GM23248 (cell line): Measurements from ENCODE around the gene CCNF. TPM values are rescaled to one million over a fixed set of nuclear protein-coding genes. Genes with fewer than 3 reads are reported as not detected.

ENCODE experiments used
- DNase-seq: peaks from one replicate; pipeline ENCODE4 v3.0.0-alpha.2; 2015
- H2AFZ ChIP-seq: fragments of 200-600 bp; sonication (generic); 2 replicates; pipeline ENCODE4 v1.6.1; 2016; ENCODE audit warnings: antibody characterized with exemption
- H3F3A ChIP-seq: fragments of 200-600 bp; sonication (generic); 2 replicates; pipeline ENCODE4 v1.6.1; 2016; ENCODE audit warnings: mild to moderate bottlenecking, antibody characterized with exemption, mixed run types; ENCODE audit not compliant: insufficient read depth
- H3K27ac ChIP-seq: fragments of 200-600 bp; sonication (generic); 2 replicates; pipeline ENCODE4 v1.5.1; 2016; ENCODE audit warnings: mild to moderate bottlenecking
- H3K27me3 ChIP-seq: fragments of 200-600 bp; sonication (generic); replicated peaks from 2 replicates; pipeline ENCODE4 v1.6.1; 2016; ENCODE audit warnings: mild to moderate bottlenecking; ENCODE audit not compliant: insufficient read depth
- H3K36me3 ChIP-seq: fragments of 200-600 bp; sonication (generic); 2 replicates; pipeline ENCODE4 v1.6.1; 2016; ENCODE audit warnings: low read depth, mild to moderate bottlenecking
- H3K4me1 ChIP-seq: fragments of 200-600 bp; sonication (generic); 2 replicates; pipeline ENCODE4 v1.6.1; 2016; ENCODE audit warnings: mild to moderate bottlenecking; ENCODE audit not compliant: insufficient read depth
- H3K4me2 ChIP-seq: fragments of 200-600 bp; sonication (generic); one replicate; pipeline ENCODE4 v1.6.1; 2016; ENCODE audit warnings: mild to moderate bottlenecking; ENCODE audit not compliant: unreplicated experiment
- H3K4me3 ChIP-seq: fragments of 200-600 bp; sonication (generic); 2 replicates; pipeline ENCODE4 v1.5.1; 2016; ENCODE audit warnings: mild to moderate bottlenecking
- H3K79me2 ChIP-seq: fragments of 200-600 bp; sonication (generic); 2 replicates; pipeline ENCODE4 v1.6.1; 2016; ENCODE audit warnings: mild to moderate bottlenecking; ENCODE audit not compliant: insufficient read depth
- H3K9ac ChIP-seq: fragments of 200-600 bp; sonication (generic); 2 replicates; pipeline ENCODE4 v1.6.1; 2016; ENCODE audit warnings: mild to moderate bottlenecking
- H3K9me2 ChIP-seq: fragments of 200-600 bp; sonication (generic); 2 replicates; pipeline ENCODE4 v1.6.1; 2016; ENCODE audit warnings: mixed run types, mild to moderate bottlenecking, moderate library complexity; ENCODE audit not compliant: insufficient read depth
- H3K9me3 ChIP-seq: fragments of 200-600 bp; sonication (generic); one replicate; pipeline ENCODE4 v1.6.1; 2017; ENCODE audit warnings: low read depth
- H4K20me1 ChIP-seq: fragments of 200-600 bp; sonication (generic); 2 replicates; pipeline ENCODE4 v1.6.0; 2016; ENCODE audit not compliant: insufficient read depth
- EZH2 ChIP-seq: fragments of 200-600 bp; sonication (generic); IDR thresholded peaks from 2 replicates; pipeline ENCODE4 v1.6.1; 2018; ENCODE audit warnings: antibody characterized with exemption, mild to moderate bottlenecking; ENCODE audit not compliant: insufficient read depth, poor library complexity, severe bottlenecking
- EZH2phosphoT487 ChIP-seq: fragments of 200-600 bp; sonication (generic); IDR thresholded peaks from 2 replicates; pipeline ENCODE4 v1.6.1; 2018; ENCODE audit warnings: antibody characterized with exemption, moderate library complexity, mild to moderate bottlenecking, low read depth; ENCODE audit not compliant: insufficient read depth
- WGBS, 2 experiments: methylation state at CpG; one replicate each; pipeline ENCODE4 v1.1.6; 2015 to 2017; ENCODE audit warnings: low lambda C conversion rate in 2 of 2, low coverage in 1 of 2; ENCODE audit errors: missing lambda C conversion rate in 2 of 2; 5-methylcytosine and 5-hydroxymethylcytosine counted together
- in situ Hi-C: fragments of 300-500 bp; cut with MboI; formaldehyde crosslinking; loops from 2 replicates; pipeline ENCODE4 v1.15.0; 2020
- microRNA-seq: library from miRNA; unstranded; fragments of <30 nt; microRNA quantifications from one replicate; pipeline ENCODE4, GENCODE V29; 2016; ENCODE audit warnings: borderline number of aligned reads
- polyA plus RNA-seq: library from polyadenylated mRNA; unstranded; fragments of >200 nt; fragmentation: Nextera tagmentation; extraction: Ambion mirVana; gene quantifications from 2 replicates; pipeline ENCODE4 v1.2.1, GENCODE V29; 2016
- small RNA-seq: library from RNA; depleted of rRNA; stranded (forward); fragments of <200 nt; gene quantifications from one replicate; pipeline ENCODE3, GENCODE V24; 2014; ENCODE audit warnings: low read depth, low replicate concordance
- total RNA-seq: library from RNA; depleted of rRNA; stranded (reverse); fragments of >200 nt; shearing (Covaris generic); gene quantifications from 2 replicates; pipeline ENCODE4 v1.2.3, GENCODE V29; 2014; rRNA removed

Gene CCNF
- total and polyA plus RNA-seq, 2 experiments from 2014 or later, result 9.3 to 11.5 TPM

DNA sequence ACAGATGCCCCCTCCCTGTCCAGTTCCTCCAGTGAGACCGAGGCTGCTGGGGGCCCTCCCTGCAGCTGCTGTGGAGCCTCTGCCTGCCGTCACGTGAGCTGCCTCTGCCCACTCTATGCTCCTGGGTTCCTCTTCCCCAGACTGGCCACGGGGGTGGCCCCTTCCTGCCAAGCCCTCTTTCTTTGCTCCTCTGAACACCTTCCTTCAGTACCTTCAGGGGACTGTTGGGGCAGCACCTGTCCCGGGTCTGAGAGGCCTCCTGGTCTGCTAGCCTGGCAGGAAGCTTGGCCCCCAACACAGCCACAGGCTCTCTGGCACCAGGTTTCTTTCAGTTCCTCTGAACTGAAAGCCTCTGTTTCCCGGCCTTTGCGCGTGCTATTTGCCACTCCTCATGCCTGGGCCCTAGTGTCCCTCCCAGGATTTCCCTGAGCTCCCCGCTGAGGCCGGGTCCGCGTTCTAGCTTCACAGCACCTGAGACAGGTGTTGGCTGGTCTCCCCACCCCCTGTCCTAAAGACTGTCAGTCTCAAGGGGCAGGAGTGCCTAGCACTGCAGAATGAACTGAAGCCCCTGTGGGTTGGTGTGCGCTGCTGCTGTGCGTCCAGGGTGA, 77.9 kb downstream of the CCNF start:
- peaks cover 5% of the 10 kb centered on the region; the same call in 1 of the 2 replicates for H3K4me1 ChIP-seq
- no peak for TF ChIP-seq EZH2phosphoT487
- no peak for TF ChIP-seq EZH2
- H3K9me3 ChIP-seq, result no peaks in the 10 kb centered on the region
- H3K36me3 ChIP-seq, result no peaks in the 10 kb centered on the region
- H4K20me1 ChIP-seq, result no peaks in the 10 kb centered on the region
- no peaks in the 10 kb centered on the region for H3K79me2 ChIP-seq
- no peaks in the 10 kb centered on the region for H3F3A ChIP-seq
- no peak overlapping the region for H3K9ac ChIP-seq
- in situ Hi-C loops, result no loop called here
- 92% methylated on average over 14 of the region's 14 CpGs for WGBS, 2 experiments
- H3K4me3 ChIP-seq, result no peak overlapping the region
- no peak overlapping the region for H3K27ac ChIP-seq
- H3K27me3 ChIP-seq, result no peaks in the 10 kb centered on the region
- H2AFZ ChIP-seq, result no peak overlapping the region
- H3K4me2 ChIP-seq, result no peak overlapping the region
- DNase-seq, result no peak
- no peaks in the 10 kb centered on the region for H3K9me2 ChIP-seq

DNA sequence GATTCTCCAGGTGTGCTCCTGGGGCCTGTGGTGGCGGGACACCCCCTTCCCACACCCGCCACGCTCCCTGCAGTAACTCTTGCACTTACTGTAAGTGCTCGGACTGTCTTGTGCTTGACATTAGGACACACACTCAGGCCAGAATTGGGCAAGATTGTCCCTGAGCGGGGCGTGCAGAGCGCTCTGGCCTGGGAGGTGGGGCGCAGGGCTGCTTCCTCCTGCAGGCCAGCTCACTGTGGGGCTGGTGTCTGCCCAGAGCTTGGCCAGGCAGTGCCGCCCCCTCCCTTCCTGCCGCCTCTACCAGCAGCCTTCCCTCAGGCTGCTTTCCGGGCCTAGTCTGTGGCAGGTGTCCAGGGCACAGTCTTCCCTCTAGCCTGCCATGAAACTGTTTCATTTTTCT, 78.4 kb downstream of the CCNF start:
- no peak for TF ChIP-seq EZH2
- no peak for TF ChIP-seq EZH2phosphoT487
- no peaks in the 10 kb centered on the region for H4K20me1 ChIP-seq
- H3F3A ChIP-seq, result no peaks in the 10 kb centered on the region
- H3K4me2 ChIP-seq, result no peak overlapping the region
- no peaks in the 10 kb centered on the region for H3K9me3 ChIP-seq
- H3K4me3 ChIP-seq, result no peak overlapping the region
- H3K27me3 ChIP-seq, result no peaks in the 10 kb centered on the region
- no peak overlapping the region for H3K9ac ChIP-seq
- 94 to 97% methylated on average over 10 to 11 of the region's 11 CpGs for WGBS, 2 experiments
- H2AFZ ChIP-seq, result no peak overlapping the region
- no peaks in the 10 kb centered on the region for H3K79me2 ChIP-seq
- no peaks in the 10 kb centered on the region for H3K36me3 ChIP-seq
- no peak overlapping the region for H3K27ac ChIP-seq
- in situ Hi-C loops, result no loop called here
- no peaks in the 10 kb centered on the region for H3K9me2 ChIP-seq
- peaks cover 5% of the 10 kb centered on the region; the same call in 1 of the 2 replicates for H3K4me1 ChIP-seq
- no peak for DNase-seq

Small RNA genes lying within 50 kb of the gene (microRNA-seq; reads per million reads assigned to microRNA genes)
- gene MIR6767 (not detected), gene MIR6768 (not detected)

Small RNA genes lying within 50 kb of the gene (small RNA-seq; reads per million reads assigned to genes)
- gene MIR6768, result not detected

Other genes with a start within 250 kb of the CCNF start
- gene CASKIN1, start 232.8 kb upstream of the CCNF start, total RNA-seq, result under 0.01 TPM in 1 of 2 replicates, not detected in the other
- gene CASKIN1, start 232.8 kb upstream of the CCNF start, polyA plus RNA-seq, result not detected in 2 replicates
- gene MLST8, start 224.0 kb upstream of the CCNF start, total RNA-seq, result 58.6 and 62.9 TPM in 2 replicates
- 46.5 and 54.6 TPM in 2 replicates for gene MLST8, start 224.0 kb upstream of the CCNF start, polyA plus RNA-seq
- gene BRICD5, start 218.6 kb upstream of the CCNF start, total RNA-seq, result 2.1 and 2.9 TPM in 2 replicates
- gene BRICD5, start 218.6 kb upstream of the CCNF start, polyA plus RNA-seq, result 0.22 and 0.56 TPM in 2 replicates
- 21.4 and 25.5 TPM in 2 replicates for gene PGP, start 214.6 kb upstream of the CCNF start, total RNA-seq
- 10.1 TPM in 2 replicates for gene PGP, start 214.6 kb upstream of the CCNF start, polyA plus RNA-seq
- 32.7 and 41.5 TPM in 2 replicates for gene E4F1, start 205.9 kb upstream of the CCNF start, total RNA-seq
- 13.5 and 15.5 TPM in 2 replicates for gene E4F1, start 205.9 kb upstream of the CCNF start, polyA plus RNA-seq
- 0.13 TPM in 1 of 2 replicates, not detected in the other for gene DNASE1L2, start 193.0 kb upstream of the CCNF start, total RNA-seq
- 0.80 and 0.89 TPM in 2 replicates for gene DNASE1L2, start 193.0 kb upstream of the CCNF start, polyA plus RNA-seq
- 53.2 and 92.0 TPM in 2 replicates for gene ECI1, start 177.9 kb upstream of the CCNF start, total RNA-seq
- 106 and 116 TPM in 2 replicates for gene ECI1, start 177.9 kb upstream of the CCNF start, polyA plus RNA-seq
- gene RNPS1, start 161.3 kb upstream of the CCNF start, total RNA-seq, result 104 and 115 TPM in 2 replicates
- gene RNPS1, start 161.3 kb upstream of the CCNF start, polyA plus RNA-seq, result 176 and 181 TPM in 2 replicates
- 0.76 and 2.1 TPM in 2 replicates for gene ABCA3, start 88.7 kb upstream of the CCNF start, total RNA-seq
- gene ABCA3, start 88.7 kb upstream of the CCNF start, polyA plus RNA-seq, result 0.47 and 0.64 TPM in 2 replicates
- 6.8 and 8.3 TPM in 2 replicates for gene TEDC2, start 30.7 kb downstream of the CCNF start, total RNA-seq
- 4.2 and 4.8 TPM in 2 replicates for gene TEDC2, start 30.7 kb downstream of the CCNF start, polyA plus RNA-seq
- 1.8 TPM in 1 of 2 replicates, not detected in the other for gene NTN3, start 41.9 kb downstream of the CCNF start, total RNA-seq
- not detected in 2 replicates for gene NTN3, start 41.9 kb downstream of the CCNF start, polyA plus RNA-seq
- 17.8 and 18.7 TPM in 2 replicates for gene TBC1D24, start 45.7 kb downstream of the CCNF start, total RNA-seq
- gene TBC1D24, start 45.7 kb downstream of the CCNF start, polyA plus RNA-seq, result 9.3 and 10.1 TPM in 2 replicates
- 43.2 and 44.9 TPM in 2 replicates for gene ATP6V0C, start 84.5 kb downstream of the CCNF start, total RNA-seq
- gene ATP6V0C, start 84.5 kb downstream of the CCNF start, polyA plus RNA-seq, result 186 and 197 TPM in 2 replicates
- 31.9 and 32.8 TPM in 2 replicates for gene AMDHD2, start 90.9 kb downstream of the CCNF start, total RNA-seq
- gene AMDHD2, start 90.9 kb downstream of the CCNF start, polyA plus RNA-seq, result 15.2 and 16.1 TPM in 2 replicates
- gene CEMP1, start 102.0 kb downstream of the CCNF start, total RNA-seq, result not detected in 2 replicates
- 2.9 and 4.4 TPM in 2 replicates for gene CEMP1, start 102.0 kb downstream of the CCNF start, polyA plus RNA-seq
- 16.8 and 21.6 TPM in 2 replicates for gene PDPK1, start 108.6 kb downstream of the CCNF start, total RNA-seq
- gene PDPK1, start 108.6 kb downstream of the CCNF start, polyA plus RNA-seq, result 28.1 and 28.3 TPM in 2 replicates